HG03103 (cell line): ENCODE data around the gene MRTFB.

ENCODE experiments used
- ATAC-seq: cut with Tn5 transposase; IDR thresholded peaks from one replicate; pipeline ENCODE4 v1.9.1; 2021; ENCODE audit warnings: low read depth; ENCODE audit not compliant: unreplicated experiment

MRTFB gene

DNA sequence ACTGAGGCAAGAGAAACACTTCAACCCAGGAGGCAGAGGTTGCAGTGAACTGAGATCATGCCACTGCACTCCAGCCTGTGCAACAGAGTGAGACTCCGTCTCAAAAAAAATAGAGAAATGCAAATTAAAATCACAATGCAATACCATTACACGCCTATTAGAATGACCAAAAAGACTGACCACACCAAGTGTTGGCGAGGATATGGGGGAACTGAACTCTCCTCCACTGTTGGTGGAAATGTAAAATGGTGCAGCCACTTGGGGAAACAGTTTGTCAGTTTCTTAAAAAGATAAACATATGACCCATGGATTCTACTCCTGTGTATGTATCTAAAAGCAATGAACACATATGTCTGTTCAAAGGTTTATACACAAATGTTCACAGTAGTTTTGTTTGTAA is 204.8 kb downstream of the MRTFB start:
- ATAC-seq, result no peak

DNA sequence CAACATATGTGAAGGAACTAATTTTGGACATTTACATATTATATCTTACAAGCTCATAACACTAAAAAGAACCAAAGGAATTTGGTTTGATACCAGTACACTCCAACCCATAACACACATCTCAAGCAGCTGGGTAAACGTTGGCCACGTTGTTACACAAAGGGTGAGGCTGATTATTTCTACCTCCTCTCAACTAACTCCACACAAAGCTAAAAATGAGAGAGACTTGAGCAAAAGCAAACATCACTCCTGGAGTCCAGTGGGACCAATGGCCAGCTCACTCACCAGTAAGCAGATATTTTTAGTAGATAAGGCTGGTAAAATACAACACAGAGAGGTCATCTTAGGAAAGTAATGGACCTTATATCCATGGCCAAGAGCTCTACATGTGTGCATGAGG is 207.6 kb downstream of the MRTFB start:
- no peak for ATAC-seq

DNA sequence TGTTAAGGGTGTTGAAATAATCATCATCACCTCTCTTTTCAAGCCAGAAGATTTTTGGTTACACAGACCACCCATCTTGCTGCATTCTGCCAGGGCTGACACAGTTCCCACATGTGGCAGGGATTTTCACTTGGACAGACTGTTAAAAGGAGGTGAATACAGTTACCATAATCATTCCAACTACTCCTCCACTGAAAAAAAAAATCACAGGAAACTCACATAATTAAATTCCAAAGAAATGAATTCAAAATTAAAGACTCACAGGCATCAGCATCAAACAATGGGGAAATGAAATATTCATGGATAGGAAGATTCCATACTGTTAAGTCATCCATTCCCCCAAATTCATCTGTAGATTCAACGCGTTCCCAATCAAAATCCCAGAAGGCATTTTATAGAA is 209.4 kb downstream of the MRTFB start:
- ATAC-seq, result no peak

DNA sequence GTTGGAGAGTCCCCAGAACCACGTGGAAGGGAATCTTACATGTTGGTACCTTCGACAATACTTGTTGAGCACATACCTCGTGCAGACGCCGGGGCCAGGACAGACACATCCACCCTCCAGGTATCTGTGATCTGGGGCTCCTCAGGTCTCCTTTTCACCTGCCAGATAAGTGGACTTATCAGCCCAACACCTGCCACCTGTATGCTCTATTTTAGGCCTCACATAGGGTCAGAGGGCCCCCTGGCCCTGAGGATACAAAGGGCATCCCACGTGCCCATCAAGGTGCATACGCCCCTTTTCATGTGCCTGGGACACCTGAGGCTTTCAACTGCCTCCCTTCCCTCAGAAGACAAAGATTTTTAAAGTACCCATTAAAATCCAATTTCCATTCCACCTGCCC is 212.7 kb downstream of the MRTFB start:
- no peak for ATAC-seq

DNA sequence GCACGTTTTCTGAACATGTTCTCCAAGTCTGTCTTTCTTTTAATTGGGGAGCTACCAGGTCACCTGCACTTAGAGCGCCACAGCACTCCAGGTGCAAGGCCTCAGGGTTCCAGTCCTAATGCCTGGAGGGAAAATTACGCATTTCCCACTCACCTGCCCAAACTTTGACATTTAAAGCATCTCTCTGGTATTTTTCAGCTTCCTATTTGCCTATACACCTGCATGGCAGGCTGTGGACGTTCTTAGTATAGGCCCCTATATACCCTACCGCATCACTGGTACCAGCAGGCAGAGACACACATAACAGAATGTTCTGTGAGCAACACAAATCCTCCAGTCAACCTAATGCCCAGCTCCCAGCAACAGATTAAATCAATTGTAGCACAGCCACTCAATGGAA is 213.3 kb downstream of the MRTFB start:
- no peak for ATAC-seq

DNA sequence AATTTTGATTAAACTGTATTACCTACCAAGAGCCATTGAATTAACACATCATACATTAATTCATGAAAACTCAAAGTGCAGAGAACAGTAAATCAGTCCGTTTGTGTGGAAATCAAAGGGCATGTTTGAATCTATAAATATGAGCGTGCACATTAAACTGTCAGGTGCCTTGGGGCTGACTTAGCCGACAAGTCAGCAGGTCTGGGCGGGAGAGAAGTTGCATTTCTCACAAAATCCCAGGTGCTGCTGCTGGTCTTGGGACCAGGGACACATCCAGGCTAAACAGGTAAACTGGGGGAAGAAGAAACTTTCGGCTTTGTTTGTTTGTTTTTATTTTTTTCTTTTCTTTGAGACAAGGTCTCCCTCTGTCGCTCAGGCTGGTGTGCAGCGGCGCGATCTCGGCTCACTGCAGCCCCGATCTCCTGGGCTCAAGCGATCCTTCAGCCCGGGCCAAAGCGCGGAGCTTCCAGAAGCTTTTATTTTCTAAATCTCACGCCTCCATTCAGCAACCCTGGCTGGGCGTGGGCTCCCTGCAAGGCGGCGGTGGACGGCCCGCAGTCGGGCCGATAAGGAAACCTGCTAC is 213.9 kb downstream of the MRTFB start:
- ATAC-seq, result peak; percentile 33

DNA sequence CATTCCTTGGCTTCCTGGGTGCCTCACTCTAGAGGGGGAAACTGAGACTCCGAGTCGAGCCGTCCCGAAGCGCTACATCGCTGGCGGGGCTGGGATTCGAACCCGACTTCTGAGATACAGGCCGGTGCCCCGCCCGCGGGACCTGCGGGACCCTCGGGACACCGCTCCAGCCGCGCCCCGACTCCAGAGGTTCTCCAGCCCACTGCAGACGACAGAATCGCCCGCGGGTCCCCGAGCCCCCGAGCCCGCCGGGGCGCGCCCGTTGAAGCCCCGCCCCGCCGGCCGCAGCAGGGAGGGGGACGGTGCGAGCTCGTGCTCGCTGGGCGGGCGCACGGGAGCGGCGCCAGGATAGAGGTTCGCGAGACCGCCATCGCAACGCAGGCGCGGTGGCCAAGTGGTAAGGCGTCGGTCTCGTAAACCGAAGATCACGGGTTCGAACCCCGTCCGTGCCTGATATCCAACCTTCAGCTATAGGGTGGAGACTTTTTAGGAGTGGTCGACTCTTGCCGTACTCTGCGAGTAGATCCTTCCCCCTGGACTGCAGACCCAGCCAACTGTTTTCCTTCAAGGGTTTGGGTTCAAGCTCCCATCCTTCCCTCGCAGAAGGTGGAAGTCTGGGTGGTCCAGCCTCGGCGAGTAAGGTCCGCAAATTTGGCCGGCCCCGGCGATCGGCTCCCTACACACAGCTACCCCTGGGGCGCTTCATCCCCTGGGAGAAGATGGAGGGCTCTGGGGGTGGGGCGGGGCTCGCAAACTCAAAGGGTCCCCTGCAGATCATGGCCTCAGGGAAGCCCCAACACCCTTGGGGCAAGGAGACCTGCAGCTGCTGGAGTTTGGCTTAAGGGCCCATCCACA is 214.6 kb downstream of the MRTFB start:
- peak; percentile 63 for ATAC-seq

DNA sequence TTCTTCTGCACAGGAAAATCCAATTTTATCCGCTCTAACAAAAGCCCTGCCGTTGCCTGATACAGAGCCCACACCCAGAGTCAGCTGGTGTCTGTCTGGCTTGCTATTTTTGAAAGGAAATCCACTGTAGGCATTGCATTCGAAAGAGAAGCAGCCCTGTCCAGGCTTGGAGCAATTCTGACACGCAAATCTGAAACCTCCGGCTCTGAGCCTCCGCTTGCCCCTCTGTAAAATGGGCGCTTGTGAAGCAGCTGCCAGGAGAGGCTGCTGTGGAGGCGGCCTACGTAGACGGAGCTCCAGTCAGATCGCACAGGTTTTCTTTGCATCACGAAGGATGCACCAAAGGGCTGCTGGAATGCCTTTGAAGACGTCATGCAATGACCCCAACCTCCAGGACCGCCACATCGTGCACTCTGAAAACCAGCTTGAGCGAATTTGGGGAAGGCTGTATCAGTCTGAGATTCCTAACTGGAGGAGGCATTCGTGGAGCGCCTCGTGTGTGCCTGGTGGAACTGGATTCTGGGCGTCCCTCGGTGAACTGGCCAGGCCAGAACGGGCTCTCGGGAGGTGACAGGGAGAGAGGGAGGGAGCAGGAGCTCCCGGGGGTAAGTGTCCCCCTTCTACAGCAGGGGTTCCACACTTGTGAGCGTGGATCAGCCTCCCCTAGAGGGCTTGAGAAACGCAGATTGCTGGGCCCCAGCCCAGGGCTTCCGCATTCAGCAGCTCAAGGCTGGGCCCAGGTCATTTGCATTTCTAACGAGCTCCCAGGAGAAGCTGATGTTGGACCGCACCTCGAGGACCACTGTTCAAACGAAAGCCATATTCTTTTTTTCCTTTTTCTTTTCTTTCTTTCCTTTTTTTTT is 215.5 kb downstream of the MRTFB start:
- ATAC-seq, result no peak

DNA sequence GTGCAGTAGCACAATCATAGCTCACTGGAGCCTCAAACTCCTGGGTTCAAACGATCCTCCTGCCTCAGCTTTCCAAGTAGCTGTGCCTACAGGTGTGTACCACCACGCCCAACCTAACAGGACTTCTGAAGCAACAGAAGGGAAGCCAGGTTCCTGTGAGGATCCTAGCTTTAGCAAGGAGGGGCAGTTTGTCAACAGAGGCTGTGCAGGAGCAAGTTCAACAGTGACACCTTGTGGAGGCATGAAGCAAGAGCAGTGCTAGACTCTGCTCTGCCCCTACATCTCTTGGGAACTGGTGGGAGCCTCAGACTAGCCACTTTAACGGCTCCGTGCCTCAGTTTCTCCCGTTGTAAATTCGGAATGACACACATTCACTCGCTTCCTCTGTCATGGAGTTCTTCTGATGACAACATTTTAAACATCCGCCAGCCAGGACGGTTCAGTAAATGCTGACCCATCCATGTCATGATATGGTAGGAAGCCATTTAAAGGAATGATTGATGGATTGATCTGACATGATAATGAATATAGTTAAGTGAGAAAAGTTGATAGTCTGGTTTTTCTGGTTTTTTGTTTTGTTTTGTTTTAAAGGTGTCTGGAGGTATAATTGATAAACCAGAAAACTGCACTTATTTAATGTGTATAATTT is 218.7 kb downstream of the MRTFB start:
- no peak for ATAC-seq

DNA sequence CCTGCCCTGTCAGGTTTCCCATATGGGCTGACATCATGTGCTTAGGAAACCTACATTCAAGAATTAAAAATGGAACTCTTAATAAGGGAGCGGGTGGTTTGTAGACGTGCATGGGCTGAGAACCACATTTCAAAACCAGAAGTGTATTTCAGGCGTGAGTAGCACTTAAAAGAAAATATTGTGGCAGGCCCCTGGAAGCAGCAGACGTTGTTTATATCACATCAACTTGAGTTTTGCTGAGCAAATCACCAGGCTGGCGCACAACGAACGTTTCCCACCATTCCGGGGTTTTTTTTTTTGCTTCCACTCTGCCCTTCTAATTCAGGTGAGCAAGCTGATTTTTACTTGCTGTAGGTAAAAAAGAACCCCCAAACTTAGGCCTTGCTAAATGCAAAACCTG is 220.2 kb downstream of the MRTFB start:
- ATAC-seq, result no peak

DNA sequence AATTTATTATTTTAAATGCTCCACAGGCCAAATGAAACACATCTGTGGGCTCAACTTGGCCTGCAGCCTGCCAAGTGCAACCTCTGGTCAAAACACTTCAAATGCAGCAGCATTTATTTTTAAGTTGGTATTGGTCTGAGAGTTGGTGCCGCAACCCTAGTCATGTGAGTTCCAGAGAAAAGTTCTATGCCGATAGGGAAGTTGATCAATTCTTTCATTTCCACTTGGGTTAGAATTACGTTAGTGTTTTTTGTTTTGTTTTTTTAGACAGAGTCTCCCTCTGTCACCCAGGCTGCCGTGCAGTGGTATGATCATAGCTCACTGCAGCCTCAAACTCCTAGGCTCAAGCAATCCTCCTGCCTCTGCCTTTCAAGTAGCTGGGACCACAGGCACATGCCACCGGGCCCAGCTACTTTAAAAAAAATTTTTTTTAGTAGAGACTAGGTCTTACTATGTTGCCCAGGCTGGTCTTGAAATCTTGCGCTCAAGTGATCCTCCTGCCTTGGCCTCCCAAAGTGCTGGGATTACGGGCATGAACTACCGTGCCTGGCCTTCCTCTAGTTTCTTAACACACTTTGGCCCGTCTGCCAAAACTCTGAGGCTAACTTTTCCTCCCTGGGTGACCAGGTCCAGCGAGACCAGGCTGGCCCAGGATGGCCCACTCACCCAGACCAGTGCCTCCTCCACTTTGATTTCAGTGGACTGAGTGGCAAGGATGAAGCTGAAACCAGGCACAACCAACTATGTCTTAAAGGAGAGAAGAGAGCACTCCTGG is 221.1 kb downstream of the MRTFB start:
- no peak for ATAC-seq

DNA sequence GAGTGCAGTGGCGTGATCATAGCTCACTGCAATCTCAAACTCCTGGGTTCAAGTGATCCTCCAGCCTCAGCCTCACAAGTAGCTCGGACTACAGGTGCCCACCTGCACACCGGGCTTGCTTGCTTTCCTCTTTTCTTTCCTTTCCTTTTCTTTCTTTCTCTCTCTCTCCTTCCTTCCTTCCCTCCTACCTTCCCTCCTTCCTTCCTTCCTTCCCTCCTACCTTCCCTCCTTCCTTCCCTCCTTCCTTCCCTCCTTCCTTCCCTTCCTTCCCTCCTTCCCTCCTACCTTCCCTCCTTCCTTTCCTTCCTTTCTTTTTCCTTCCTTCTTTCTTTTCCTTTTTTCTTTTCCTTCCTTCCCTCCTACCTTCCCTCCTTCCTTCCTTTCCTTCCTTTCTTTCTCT is 225.5 kb downstream of the MRTFB start:
- no peak for ATAC-seq

DNA sequence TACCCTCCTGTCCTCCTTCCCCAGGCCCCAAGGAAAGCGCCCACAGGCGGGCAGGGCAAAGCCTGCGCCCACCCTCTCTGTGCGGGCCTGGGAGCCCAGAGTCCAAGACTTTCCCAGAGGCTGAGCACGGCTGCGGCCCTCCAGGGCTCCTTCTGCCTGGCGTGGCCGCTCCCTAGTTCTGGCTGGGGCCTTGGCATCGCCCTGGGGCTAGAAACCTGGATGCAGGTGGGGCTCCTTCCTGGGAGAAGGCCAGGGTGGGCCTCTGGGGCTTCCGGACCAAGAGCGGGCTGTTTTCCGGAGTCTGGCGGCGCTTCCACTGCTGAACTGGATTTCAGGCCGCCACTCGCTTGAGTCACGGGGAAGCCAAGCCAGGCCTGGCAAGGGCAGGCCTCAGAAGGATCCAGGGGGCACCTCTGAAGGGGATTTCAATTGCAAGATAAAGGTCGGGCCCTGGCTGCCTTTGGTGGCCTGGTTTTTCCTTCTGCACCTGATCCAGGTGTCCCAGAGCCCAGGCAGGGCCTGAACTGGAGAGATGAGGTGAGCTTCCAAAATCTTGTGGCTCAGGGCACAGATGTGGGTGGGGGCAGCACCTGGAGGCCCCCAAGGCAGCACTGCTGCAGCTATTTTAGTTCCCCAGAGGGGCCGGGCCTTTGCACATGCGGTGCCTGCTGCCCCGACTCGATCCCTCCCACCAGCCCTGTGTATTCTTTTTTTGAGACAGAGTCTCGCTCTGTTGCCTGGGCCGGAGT is 227.4 kb downstream of the MRTFB start:
- ATAC-seq, result no peak

DNA sequence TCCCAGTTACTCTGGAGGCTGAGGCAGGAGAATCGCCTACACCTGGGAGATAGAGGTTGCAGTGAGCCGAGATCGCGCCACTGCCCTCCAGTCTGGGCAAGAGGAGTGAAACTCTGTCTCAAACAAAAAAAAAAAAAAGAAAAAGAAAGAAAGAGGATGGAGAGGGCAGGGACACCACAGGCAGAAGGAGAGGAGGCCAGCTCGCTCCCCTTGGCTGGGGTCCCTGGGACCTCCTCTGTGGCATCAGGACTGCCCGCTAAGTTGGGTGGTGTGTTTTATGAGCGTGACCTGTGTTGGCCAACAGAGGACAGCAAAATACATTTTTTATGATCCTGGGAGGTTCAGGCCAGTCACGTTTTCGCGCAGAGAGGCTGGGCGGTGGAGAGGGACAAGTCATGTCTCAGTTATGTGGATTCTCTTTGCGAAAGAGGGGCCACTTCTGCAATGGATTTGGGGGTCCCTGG is 229.6 kb downstream of the MRTFB start:
- peak; percentile 57 for ATAC-seq

DNA sequence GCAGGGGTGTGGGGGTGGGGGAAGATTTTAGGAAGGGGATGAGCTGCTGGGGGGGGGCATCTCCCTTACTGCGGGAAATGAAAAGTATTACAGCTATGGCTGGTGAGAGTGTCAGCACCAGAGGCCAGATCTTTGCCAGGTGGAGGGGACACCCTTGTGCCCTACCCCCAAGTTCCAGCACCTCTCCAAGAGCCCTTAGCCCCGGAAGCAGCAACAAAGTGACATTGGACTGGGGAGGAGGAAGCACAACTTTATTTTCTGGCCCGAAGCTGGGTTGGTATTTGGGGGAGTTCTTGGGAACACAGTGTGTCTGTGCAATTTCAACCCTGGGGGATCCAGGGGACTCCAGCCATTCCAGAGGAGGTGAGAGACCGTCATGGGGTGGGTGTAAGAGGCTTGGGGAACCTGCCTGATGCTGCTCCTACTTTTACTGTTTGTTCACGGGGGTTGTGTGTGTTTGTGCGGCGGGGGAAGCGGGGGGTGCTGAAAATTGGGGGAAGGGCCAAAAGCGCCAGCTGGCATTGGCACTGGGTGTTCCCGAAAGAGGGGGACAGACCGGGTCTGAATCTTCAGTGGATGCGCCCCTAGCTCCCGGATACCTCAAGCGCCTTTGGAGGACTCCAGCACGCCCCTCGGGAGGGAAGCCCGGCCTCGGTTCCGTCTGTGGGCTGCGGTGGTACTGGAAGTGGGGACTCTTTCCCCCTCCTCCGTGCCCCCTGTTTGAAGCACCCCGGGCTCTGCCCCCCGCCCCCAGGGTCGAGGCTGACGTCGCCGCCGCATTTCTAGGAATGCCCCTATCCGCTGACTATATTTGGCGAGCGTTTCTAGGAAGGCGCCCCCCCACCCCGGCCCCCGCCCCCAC is 230.3 kb downstream of the MRTFB start:
- ATAC-seq, result peak; percentile 4

DNA sequence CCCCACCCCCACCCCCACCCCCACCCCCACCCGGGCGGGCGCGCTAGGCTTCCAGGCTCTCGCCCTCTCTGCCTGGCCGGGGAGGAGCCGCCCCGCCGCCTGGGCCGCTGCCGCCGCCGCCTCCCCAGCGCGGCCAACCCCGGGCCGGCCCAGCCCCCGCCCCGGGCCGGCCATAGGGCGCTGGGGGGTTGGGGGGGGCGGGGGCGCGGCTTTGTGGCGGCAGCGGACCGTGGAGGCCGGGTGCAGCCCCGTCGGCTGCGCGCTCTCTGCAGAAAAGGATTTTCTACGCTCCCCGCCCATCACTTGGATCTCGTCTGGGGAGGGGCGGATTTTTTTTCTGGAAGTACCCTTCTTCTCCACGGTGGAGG is 230.9 kb downstream of the MRTFB start:
- peak; percentile 43 for ATAC-seq

DNA sequence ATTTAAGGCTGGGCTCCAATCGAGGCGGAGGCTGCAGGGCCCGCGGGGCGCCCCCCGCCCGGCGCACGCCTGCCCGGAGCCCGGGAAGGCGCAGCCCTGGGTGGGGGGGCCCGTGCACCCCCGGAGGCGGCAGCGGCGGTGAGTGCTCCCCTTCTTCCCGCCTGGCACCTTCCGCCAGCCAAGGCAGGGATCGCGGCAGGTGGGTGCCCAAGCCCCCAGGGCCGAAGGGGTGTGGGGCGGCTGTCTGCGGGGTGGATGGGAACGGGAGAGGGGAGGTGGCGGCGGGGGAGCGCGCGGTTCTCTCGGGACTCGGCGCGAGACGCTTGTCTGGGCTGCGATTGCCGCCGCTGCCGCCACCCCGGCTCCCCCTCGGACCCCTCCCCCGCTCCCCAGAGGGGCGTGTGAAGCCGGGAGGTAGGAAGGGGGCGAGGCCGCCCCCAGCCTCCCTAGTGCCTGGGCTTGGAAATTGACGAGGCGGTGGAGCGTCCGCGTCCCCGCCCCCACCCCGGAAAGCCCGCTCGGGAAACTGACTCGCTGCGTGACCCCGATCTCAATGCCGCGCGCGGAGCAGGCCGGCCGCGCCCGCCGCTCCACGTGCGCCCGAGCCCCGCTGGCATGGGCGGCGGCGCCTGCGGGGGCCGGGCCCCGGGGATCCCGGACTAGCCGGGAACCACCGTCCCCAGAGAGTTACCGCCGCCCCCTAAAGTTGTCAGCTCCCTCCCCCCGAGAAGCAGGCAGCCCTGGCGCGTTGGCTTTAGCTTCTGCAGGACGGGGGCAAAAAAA is 231.5 kb downstream of the MRTFB start:
- ATAC-seq, result peak; percentile 24

DNA sequence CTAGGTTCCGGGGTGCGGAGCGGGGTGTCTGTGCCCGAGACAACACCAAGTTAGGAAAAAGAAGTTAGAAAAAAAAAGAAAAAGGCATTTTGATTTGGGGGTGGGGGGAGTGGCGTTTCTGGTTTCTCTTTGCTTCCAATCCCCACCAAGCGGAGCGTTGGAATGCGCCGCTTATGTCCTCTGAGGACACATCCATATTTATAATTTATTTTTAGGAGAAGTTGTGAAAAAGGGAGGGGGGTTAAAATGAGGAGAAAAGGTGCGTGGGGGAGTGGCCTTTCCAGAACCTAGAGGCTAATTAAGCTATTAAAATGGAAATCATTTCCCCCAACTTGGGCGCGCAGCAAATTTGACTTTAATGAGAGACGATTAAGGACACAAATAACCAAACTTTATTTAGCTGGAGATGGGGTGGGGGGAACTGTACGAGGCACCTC is 232.1 kb downstream of the MRTFB start:
- no peak for ATAC-seq
